Mononuclear cell (primary cell): Measurements from ENCODE around the gene ZNF19. TPM values are rescaled to one million over a fixed set of nuclear protein-coding genes. Genes with fewer than 3 reads are reported as not detected.

Experiments used
- H3K27me3 ChIP-seq: 2 replicates; pipeline ENCODE4 v1.6.0; 2011; ENCODE audit warnings: low read length, control low read depth; ENCODE audit not compliant: insufficient read depth
- H3K4me1 ChIP-seq: 2 replicates; pipeline ENCODE4 v1.5.1; 2011; ENCODE audit warnings: mild to moderate bottlenecking, low read length, control low read depth; ENCODE audit not compliant: insufficient read depth
- H3K4me3 ChIP-seq: 2 replicates; pipeline ENCODE4 v1.5.1; 2011; ENCODE audit warnings: mild to moderate bottlenecking, low read length, moderate library complexity
- H3K9me3 ChIP-seq: 2 replicates; pipeline ENCODE4 v1.5.1; 2011; ENCODE audit warnings: low read depth, mild to moderate bottlenecking, control low read depth, low read length
- total RNA-seq: library from RNA; depleted of rRNA; stranded (reverse); fragments of >200 nt; gene quantifications from one replicate; pipeline ENCODE4 v1.2.3, GENCODE V29; 2012

The ZNF19 gene
- total RNA-seq, 1 donor: 2.6 TPM

DNA sequence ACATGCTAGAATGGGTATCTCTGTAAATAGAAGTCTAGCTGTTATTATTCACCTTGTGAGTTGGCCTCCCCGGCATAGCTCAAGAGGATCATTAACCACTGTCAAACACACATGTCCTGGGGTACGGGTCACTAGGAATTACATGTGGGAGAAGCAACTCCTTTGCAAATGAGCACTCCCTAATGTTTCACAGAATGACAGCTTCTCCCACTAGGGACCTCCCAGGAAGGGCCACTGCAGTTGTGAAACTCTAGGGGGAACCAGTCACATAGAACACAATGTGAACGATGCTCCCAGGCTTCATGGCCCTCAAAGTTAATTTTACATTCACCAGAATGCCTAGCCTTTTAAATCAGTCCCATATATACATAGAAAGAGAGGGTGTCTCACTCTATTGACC is 12.4 kb upstream of the ZNF19 start:
- Histone ChIP-seq H3K9me3 (no peaks in the 10 kb centered on the region), H3K27me3 (no peaks in the 10 kb centered on the region), H3K4me1 (no peaks in the 10 kb centered on the region), H3K4me3 (no peak overlapping the region)

GRCh38 chr16:71500964-71501363 is 11.8 kb upstream of the ZNF19 start:
- Histone ChIP-seq H3K4me3 (no peak overlapping the region), H3K4me1 (no peaks in the 10 kb centered on the region), H3K9me3 (no peaks in the 10 kb centered on the region), H3K27me3 (no peaks in the 10 kb centered on the region)

GRCh38 chr16:71499775-71500364 is 10.7 kb upstream of the ZNF19 start:
- H3K27me3 ChIP-seq: no peaks in the 10 kb centered on the region
- no peaks in the 10 kb centered on the region for H3K9me3 ChIP-seq
- no peak overlapping the region for H3K4me3 ChIP-seq
- no peaks in the 10 kb centered on the region for H3K4me1 ChIP-seq

GRCh38 chr16:71498031-71498430 is 8.9 kb upstream of the ZNF19 start:
- H3K4me3 ChIP-seq: no peak overlapping the region
- H3K4me1 ChIP-seq: no peaks in the 10 kb centered on the region
- no peaks in the 10 kb centered on the region for H3K9me3 ChIP-seq
- no peaks in the 10 kb centered on the region for H3K27me3 ChIP-seq

DNA sequence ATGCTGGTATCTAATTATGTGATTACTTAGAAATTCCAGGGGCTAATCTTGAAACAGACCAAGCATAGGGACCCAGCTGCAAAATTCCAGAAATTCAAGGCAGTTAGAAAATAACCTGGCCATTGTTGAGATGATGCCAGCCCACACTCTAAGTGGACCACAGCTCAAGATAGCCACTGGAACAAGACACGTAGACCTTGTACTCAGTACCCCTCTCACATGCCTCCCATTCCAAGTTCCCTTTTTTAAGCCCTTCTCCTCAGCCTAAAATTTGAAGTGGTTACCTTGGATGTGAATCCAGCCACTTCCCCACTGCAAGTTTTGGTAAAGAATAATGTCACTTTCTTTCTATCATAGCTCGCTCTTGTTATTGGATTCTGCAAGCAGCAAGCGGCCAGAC is 4.1 kb upstream of the ZNF19 start:
- Histone ChIP-seq H3K27me3 (peaks cover 4% of the 10 kb centered on the region), H3K4me3 (no peak overlapping the region), H3K4me1 (no peaks in the 10 kb centered on the region), H3K9me3 (no peaks in the 10 kb centered on the region)

GRCh38 chr16:71492786-71493185 is 3.7 kb upstream of the ZNF19 start:
- H3K9me3 ChIP-seq: no peaks in the 10 kb centered on the region
- no peaks in the 10 kb centered on the region for H3K4me1 ChIP-seq
- H3K4me3 ChIP-seq: no peak overlapping the region
- peaks cover 4% of the 10 kb centered on the region for H3K27me3 ChIP-seq

DNA sequence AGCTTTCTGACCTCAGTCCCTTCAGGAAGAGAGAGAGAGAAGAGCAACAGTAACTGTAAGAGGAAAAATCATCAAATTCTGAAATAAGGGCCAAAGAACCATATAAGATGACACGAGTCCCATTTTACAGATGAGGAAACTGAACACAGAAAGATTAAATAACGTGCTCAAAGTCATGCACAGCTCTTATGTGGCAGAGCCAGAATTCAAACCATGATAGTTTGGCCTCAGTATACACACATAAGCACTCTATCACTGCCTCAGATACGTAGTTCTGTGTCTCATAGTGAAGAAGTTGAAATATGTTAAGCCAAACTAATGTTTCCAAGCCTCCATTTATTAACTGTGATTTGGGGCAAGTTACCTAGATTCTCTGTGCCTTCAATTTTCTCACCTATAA is 1.9 kb upstream of the ZNF19 start:
- no peaks in the 10 kb centered on the region for H3K4me1 ChIP-seq

DNA sequence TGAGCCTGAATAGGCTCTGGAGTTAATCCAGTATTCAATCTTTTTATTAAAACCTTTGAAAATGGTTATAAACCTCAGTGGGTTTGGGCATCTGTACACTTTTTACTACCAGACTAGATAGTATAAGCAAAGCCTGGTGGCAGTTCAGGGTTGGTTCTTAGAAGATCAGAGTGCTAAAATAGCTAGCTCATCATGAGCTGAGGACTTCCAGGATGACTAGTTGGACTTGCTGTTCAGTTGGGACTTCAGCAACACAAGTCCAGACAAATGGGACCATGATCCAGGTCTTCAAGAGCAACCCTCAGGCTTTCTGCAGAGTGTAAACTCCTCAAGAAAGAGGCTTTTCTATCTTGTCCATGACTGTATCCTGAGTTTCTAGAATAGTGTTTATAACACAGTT is 1.2 kb upstream of the ZNF19 start:
- H3K4me1 ChIP-seq: no peaks in the 10 kb centered on the region
- H3K4me3 ChIP-seq: no peak overlapping the region
- peaks cover 4% of the 10 kb centered on the region for H3K27me3 ChIP-seq
- no peaks in the 10 kb centered on the region for H3K9me3 ChIP-seq

More for the DNA sequence above, 1.9 kb upstream of the ZNF19 start:
- peaks cover 4% of the 10 kb centered on the region for H3K27me3 ChIP-seq
- H3K4me3 ChIP-seq: no peak overlapping the region
- no peaks in the 10 kb centered on the region for H3K9me3 ChIP-seq

GRCh38 chr16:71484006-71484893 is 4.9 kb downstream of the ZNF19 start:
- Histone ChIP-seq H3K4me3 (peak overlapping the region; percentile 69), H3K27me3 (no peaks in the 10 kb centered on the region), H3K9me3 (no peaks in the 10 kb centered on the region), H3K4me1 (peaks cover 5% of the 10 kb centered on the region)

DNA sequence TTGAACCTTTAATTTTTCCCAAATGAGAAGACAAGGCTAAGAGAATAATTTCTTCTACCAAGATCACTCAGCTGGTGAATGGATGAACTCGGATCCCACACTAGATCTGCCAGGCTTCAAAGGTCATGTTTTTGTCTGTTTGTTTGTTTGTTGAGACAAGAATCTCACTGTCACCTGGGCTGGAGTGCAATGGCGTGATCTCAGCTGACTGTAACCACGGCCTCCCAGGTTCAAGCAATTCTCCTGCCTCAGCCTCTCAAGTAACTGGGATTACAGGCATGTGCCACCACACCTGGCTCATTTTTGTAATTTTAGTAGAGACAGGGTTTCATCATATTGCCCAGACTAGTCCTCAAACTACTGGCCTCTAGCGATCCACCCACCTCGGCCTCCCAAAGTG is 6.6 kb downstream of the ZNF19 start:
- no peaks in the 10 kb centered on the region for H3K27me3 ChIP-seq
- H3K9me3 ChIP-seq: no peaks in the 10 kb centered on the region
- H3K4me3 ChIP-seq: no peak overlapping the region
- peaks cover 5% of the 10 kb centered on the region for H3K4me1 ChIP-seq

DNA sequence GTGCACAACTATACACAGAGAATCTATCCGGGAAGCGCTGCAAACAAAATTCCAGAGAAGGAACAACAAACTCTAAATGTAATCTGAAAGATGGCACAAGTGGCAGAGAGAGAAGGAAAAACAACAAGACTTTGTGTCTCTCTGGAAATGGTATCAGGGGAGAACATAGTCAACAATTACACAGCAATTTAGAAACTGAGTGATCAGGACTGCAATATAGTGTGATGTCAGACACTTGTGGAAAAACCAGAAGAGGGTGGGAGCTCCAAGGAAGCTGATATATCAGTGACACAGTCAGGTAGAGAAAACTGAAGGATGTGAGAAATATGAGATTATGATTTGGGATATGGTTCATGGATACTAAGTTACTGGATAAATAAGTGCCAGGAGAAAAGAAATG is 8.2 kb downstream of the ZNF19 start:
- H3K9me3 ChIP-seq: no peaks in the 10 kb centered on the region

DNA sequence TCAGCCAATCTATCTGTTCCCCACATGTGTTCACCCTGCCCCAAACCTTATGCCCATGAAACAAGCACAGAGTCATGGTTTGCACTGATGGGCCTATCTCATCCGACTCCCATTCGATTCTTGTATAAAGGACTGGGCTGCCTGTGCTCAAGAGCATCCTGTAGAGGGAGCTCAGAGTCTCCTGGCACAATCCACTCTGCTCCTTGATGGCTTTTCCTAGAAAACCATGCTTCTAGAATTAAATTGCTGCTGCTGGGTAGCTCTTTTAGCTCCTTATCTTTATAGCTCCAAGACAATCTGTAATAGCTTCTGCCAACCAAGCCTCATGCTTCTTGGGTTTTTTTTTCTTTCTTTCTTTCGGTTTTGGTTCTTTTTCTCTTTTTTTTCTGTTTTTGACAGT is 9.7 kb downstream of the ZNF19 start:
- no peak overlapping the region for H3K4me3 ChIP-seq
- H3K4me1 ChIP-seq: no peaks in the 10 kb centered on the region
- no peaks in the 10 kb centered on the region for H3K27me3 ChIP-seq
- H3K9me3 ChIP-seq: no peaks in the 10 kb centered on the region

More for the DNA sequence above, 8.2 kb downstream of the ZNF19 start:
- Histone ChIP-seq H3K4me1 (peaks cover 5% of the 10 kb centered on the region), H3K27me3 (no peaks in the 10 kb centered on the region), H3K4me3 (no peak overlapping the region)

- H3K9me3 ChIP-seq: no peaks in the 10 kb centered on the region
- no peaks in the 10 kb centered on the region for H3K4me1 ChIP-seq
- no peaks in the 10 kb centered on the region for H3K27me3 ChIP-seq
- H3K4me3 ChIP-seq: no peak overlapping the region
Observed at GRCh38 chr16:71476457-71477124, 12.5 kb downstream of the ZNF19 start.

DNA sequence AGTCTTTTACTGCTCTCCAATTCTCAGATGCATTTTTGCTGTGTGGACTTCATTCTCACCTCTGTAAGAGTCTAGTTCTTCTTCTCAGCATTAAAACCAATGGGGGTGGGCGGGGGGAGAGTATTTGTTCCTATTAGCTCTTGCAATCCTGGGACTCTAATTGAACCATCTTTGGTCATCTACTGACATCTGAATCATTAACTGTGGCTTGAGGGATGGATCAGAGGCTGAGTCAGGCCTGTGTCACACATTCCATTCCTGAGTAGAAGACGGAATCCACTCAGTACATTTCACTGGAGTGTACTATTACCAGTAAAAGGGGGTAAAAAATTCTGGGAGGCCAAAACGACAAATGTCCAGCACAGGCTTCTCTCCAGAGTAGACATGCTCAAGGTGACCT is 14.3 kb downstream of the ZNF19 start:
- Histone ChIP-seq H3K27me3 (no peaks in the 10 kb centered on the region), H3K4me1 (no peaks in the 10 kb centered on the region), H3K9me3 (no peaks in the 10 kb centered on the region), H3K4me3 (no peak overlapping the region)

DNA sequence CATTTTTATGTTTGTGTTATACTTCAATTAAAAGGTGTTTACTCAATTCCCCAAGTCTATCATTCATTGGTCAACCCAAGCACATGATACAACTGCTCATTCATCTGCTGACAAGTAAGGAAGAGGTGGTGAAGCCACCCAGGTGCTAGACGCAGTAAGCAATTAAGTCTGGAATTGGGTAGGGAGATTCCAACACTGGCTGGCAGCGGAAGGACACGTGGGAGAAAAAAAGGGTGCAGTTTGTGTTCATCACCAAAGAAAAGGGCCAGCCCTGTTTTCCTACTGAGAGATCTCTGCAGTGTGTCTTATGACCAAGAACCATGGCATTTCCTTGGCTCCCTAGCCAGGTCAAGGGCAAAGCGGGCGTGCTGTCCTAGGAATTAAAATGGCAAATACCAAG is 15.2 kb downstream of the ZNF19 start:
- Histone ChIP-seq H3K4me3 (no peak overlapping the region), H3K9me3 (no peaks in the 10 kb centered on the region), H3K4me1 (no peaks in the 10 kb centered on the region), H3K27me3 (no peaks in the 10 kb centered on the region)
